ENCODE data around the gene NAV3. TPM values are rescaled to one million over a fixed set of nuclear protein-coding genes. Genes with fewer than 3 reads are reported as not detected.

NAV3 gene
- polyA plus RNA-seq, 3 donors: 0.11 TPM; not detected in 2

DNA sequence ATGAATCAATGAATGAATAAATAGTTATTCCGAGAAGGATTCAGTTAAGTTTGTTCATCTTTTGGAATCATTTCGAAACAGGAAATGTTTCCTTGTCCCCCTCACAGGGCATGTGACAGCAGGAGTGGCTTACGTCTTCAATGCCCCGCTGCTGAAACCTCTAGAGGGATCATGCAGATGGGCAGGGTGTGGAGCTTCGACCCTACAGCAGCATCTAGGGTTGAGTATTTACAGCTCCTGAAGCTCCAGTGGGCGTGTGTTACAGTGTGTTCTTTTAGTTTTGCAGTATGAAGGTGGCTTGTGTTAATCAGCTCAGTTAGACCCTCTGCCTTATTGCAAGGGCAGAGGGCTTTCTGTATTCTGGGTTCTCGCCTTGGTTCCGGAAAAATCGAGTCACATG is 2.6 kb downstream of the NAV3 start:
- H3K27me3 Mint-ChIP-seq (ENCODE audit: low read depth in 3 of 3): peaks cover 0 to 1% (median 0%) of the 10 kb centered on the region in 3 donors
- H4K20me1 ChIP-seq (ENCODE audit: insufficient read depth, low read length): no peaks in the 10 kb centered on the region
- H3K27ac ChIP-seq (ENCODE audit: low read depth in 1 of 2, low read length in 2 of 2): no peak overlapping the region
- H3K9ac ChIP-seq (ENCODE audit: insufficient read depth, low read length, poor library complexity, severe bottlenecking): no peak overlapping the region
- peak overlapping the region; percentile 54 for H2AFZ ChIP-seq (ENCODE audit: insufficient read depth, low read depth, low read length, poor library complexity, severe bottlenecking)
- peaks cover 0 to 45% of the 10 kb centered on the region in 2 donors for H3K4me1 ChIP-seq (ENCODE audit: control insufficient read depth in 1 of 2, insufficient read depth in 2 of 2, low read length in 2 of 2)
- H3K79me2 ChIP-seq (ENCODE audit: insufficient read depth, low read length): peaks cover 25% of the 10 kb centered on the region
- no peak for DNase-seq
- peaks cover 0 to 3% (median 0%) of the 10 kb centered on the region in 7 donors for H3K9me3 Mint-ChIP-seq
- intact Hi-C loops (cut with micrococcal nuclease): no loop called here
- no peaks in the 10 kb centered on the region for H3K36me3 Mint-ChIP-seq
- H3K9me3 ChIP-seq (replicated peaks in 1 of 2; ENCODE audit: control insufficient read depth in 1 of 2, insufficient read depth in 1 of 2, low read length in 2 of 2): no peaks in the 10 kb centered on the region
- H3K36me3 ChIP-seq (replicated peaks in 1 of 2; ENCODE audit: control insufficient read depth in 1 of 2, insufficient read depth in 2 of 2, low read length in 2 of 2): no peaks in the 10 kb centered on the region
- no peak overlapping the region for H3K27ac Mint-ChIP-seq
- H3K4me3 Mint-ChIP-seq: no peak overlapping the region
- H3K27me3 ChIP-seq (ENCODE audit: control insufficient read depth in 2 of 2, insufficient read depth in 2 of 2, low read length in 2 of 2): no peaks in the 10 kb centered on the region
- no peaks in the 10 kb centered on the region for H3K4me1 Mint-ChIP-seq
- 84% methylated on average over 9 of the region's 9 CpGs for WGBS (ENCODE audit: insufficient coverage)
- H3K4me3 ChIP-seq (replicated peaks in 1 of 3; ENCODE audit: low read depth in 2 of 3, low read length in 3 of 3): peak overlapping the region in 1 of 3 experiments; percentile 21
- H3K4me2 ChIP-seq (replicated peaks; ENCODE audit: extremely low read depth, low read length, poor library complexity, severe bottlenecking): peak overlapping the region; percentile 17
- no peak for TF ChIP-seq CTCF (IDR thresholded peaks at IDR 0.05)

GRCh38 chr12:77834618-77835017 is 3.9 kb downstream of the NAV3 start:
- H3K9me3 Mint-ChIP-seq: peaks cover 0 to 3% (median 0%) of the 10 kb centered on the region in 7 donors
- H3K27me3 Mint-ChIP-seq (ENCODE audit: low read depth in 3 of 3): peaks cover 0 to 1% (median 0%) of the 10 kb centered on the region in 3 donors
- intact Hi-C loops (cut with micrococcal nuclease): no loop called here

More at GRCh38 chr12:77834618-77835017, 3.9 kb downstream of the NAV3 start:
- H3K27ac ChIP-seq (ENCODE audit: low read depth in 1 of 2, low read length in 2 of 2): no peak overlapping the region
- H3K36me3 ChIP-seq (replicated peaks in 1 of 2; ENCODE audit: control insufficient read depth in 1 of 2, insufficient read depth in 2 of 2, low read length in 2 of 2): no peaks in the 10 kb centered on the region
- H3K27me3 ChIP-seq (ENCODE audit: control insufficient read depth in 2 of 2, insufficient read depth in 2 of 2, low read length in 2 of 2): no peaks in the 10 kb centered on the region
- no peak for TF ChIP-seq CTCF (IDR thresholded peaks at IDR 0.05)
- Mint-ChIP-seq H3K27ac (no peak overlapping the region), H3K36me3 (no peaks in the 10 kb centered on the region), H3K4me1 (no peaks in the 10 kb centered on the region), H3K4me3 (no peak overlapping the region)
- H3K4me2 ChIP-seq (replicated peaks; ENCODE audit: extremely low read depth, low read length, poor library complexity, severe bottlenecking): no peak overlapping the region
- H3K79me2 ChIP-seq (ENCODE audit: insufficient read depth, low read length): peaks cover 25% of the 10 kb centered on the region
- H4K20me1 ChIP-seq (ENCODE audit: insufficient read depth, low read length): no peaks in the 10 kb centered on the region
- no peak overlapping the region for H3K9ac ChIP-seq (ENCODE audit: insufficient read depth, low read length, poor library complexity, severe bottlenecking)
- no peak for DNase-seq
- WGBS (ENCODE audit: insufficient coverage): no CpG with 5 or more reads among the region's 2 CpGs
- H2AFZ ChIP-seq (ENCODE audit: insufficient read depth, low read depth, low read length, poor library complexity, severe bottlenecking): no peak overlapping the region
- H3K4me3 ChIP-seq (replicated peaks in 1 of 3; ENCODE audit: low read depth in 2 of 3, low read length in 3 of 3): no peak overlapping the region
- peaks cover 0 to 32% of the 10 kb centered on the region in 2 donors for H3K4me1 ChIP-seq (ENCODE audit: control insufficient read depth in 1 of 2, insufficient read depth in 2 of 2, low read length in 2 of 2)
- no peaks in the 10 kb centered on the region for H3K9me3 ChIP-seq (replicated peaks in 1 of 2; ENCODE audit: control insufficient read depth in 1 of 2, insufficient read depth in 1 of 2, low read length in 2 of 2)

All from CD14-positive monocyte (primary cell).